GM12878 (cell line): ENCODE data around the gene TNFRSF8. TPM values are rescaled to one million over a fixed set of nuclear protein-coding genes. Genes with fewer than 3 reads are reported as not detected.
A peak's percentile ranks its signal among the peaks of the same experiment; 100 is the strongest.

ENCODE experiments used
- CHD2 ChIP-seq: IDR thresholded peaks from 2 replicates; pipeline ENCODE4 v1.6.1; 2011; ENCODE audit warnings: low read depth, low read length, improper control_type of control experiment, borderline replicate concordance
- JUNB ChIP-seq: IDR thresholded peaks from 2 replicates; pipeline ENCODE4 v1.6.1; 2016; ENCODE audit warnings: antibody characterized with exemption, mild to moderate bottlenecking
- KAT2A ChIP-seq: conservative IDR thresholded peaks from 2 replicates; pipeline ENCODE4 v1.6.1; 2011; ENCODE audit warnings: low read depth, low read length; ENCODE audit not compliant: control insufficient read depth
- KLF5 ChIP-seq: fragments of 450-650 bp; IDR thresholded peaks from 2 replicates; pipeline ENCODE4 v1.6.1; 2014; ENCODE audit warnings: mild to moderate bottlenecking; ENCODE audit not compliant: partially characterized antibody
- MEF2B ChIP-seq: fragments of 450-650 bp; IDR thresholded peaks from 2 replicates; pipeline ENCODE4 v1.6.1; 2018; ENCODE audit warnings: mild to moderate bottlenecking, moderate library complexity; ENCODE audit not compliant: partially characterized antibody, poor library complexity, severe bottlenecking
- MYC ChIP-seq: IDR thresholded peaks from 2 replicates; pipeline ENCODE4 v1.6.1; 2011; ENCODE audit warnings: mild to moderate bottlenecking, low read length, moderate library complexity, inconsistent platforms; ENCODE audit not compliant: insufficient read depth, insufficient replicate concordance, insufficient read length, severe bottlenecking
- NFXL1 ChIP-seq: fragments of 450-650 bp; IDR thresholded peaks from 2 replicates; pipeline ENCODE4 v1.6.1; 2017; ENCODE audit warnings: antibody characterized with exemption, mild to moderate bottlenecking, borderline replicate concordance
- NFYA ChIP-seq: IDR thresholded peaks from 2 replicates; pipeline ENCODE4 v1.6.1; 2011; ENCODE audit warnings: low read depth, mild to moderate bottlenecking, low read length, improper control_type of control experiment, borderline replicate concordance
- POU2F2 ChIP-seq: IDR thresholded peaks from 3 replicates; pipeline ENCODE4 v1.6.1; 2011; ENCODE audit warnings: low read depth, mild to moderate bottlenecking, low read length, borderline replicate concordance
- SIX5 ChIP-seq: IDR thresholded peaks from 2 replicates; pipeline ENCODE4 v1.6.1; 2011; ENCODE audit warnings: mild to moderate bottlenecking, low read depth, low read length, moderate library complexity; ENCODE audit not compliant: severe bottlenecking
- SMAD5 ChIP-seq: IDR thresholded peaks from 2 replicates; pipeline ENCODE4 v1.6.1; 2016; ENCODE audit warnings: antibody characterized with exemption, low read depth
- SRF ChIP-seq, 2 experiments: IDR thresholded peaks; 2 replicates each; pipeline ENCODE4 v1.6.1; 2011; ENCODE audit warnings: low read depth in 2 of 2, low read length in 2 of 2, mild to moderate bottlenecking in 1 of 2, moderate library complexity in 1 of 2
- TBL1XR1 ChIP-seq: IDR thresholded peaks from 2 replicates; pipeline ENCODE4 v1.6.1; 2012; ENCODE audit warnings: low read depth, low read length, improper control_type of control experiment
- TCF3 ChIP-seq: IDR thresholded peaks from 2 replicates; pipeline ENCODE4 v1.6.1; 2012; ENCODE audit warnings: low read depth, mild to moderate bottlenecking, low read length, borderline replicate concordance; ENCODE audit not compliant: insufficient read depth
- TCF7 ChIP-seq: IDR thresholded peaks from 2 replicates; pipeline ENCODE4 v1.6.1; 2014; ENCODE audit warnings: antibody characterized with exemption, borderline replicate concordance
- WRNIP1 ChIP-seq: IDR thresholded peaks from 2 replicates; pipeline ENCODE4 v1.6.1; 2011; ENCODE audit warnings: low read depth, low read length, improper control_type of control experiment, borderline replicate concordance
- ZNF622 ChIP-seq: fragments of 450-650 bp; IDR thresholded peaks from 2 replicates; pipeline ENCODE4 v1.6.1; 2017; ENCODE audit warnings: mild to moderate bottlenecking, inconsistent platforms
- polyA plus RNA-seq, 11 experiments: library from polyadenylated mRNA; depleted of rRNA in 4 of 11; unstranded in 6 of 11; stranded (reverse) in 5 of 11; fragments of >200 nt; fragmentation: Nextera tagmentation in 4 of 11; fragmentation: Illumina TruSeq in 1 of 11; extraction: Ambion mirVana in 4 of 11; extraction: Trizol in 1 of 11; gene quantifications; 1 replicate in 1 of 11; 2 replicates in 10 of 11; pipeline versions ENCODE4 v1.2.1 to v1.2.3, GENCODE V29; 2011 to 2016; ENCODE audit warnings: inconsistent platforms in 2 of 11, missing spikeins in 2 of 11, low read depth in 1 of 11
- total RNA-seq, 4 experiments: library from RNA; depleted of rRNA in 3 of 4; stranded (reverse); fragments of >200 nt in 3 of 4; fragmentation: Illumina TruSeq in 1 of 4; extraction: Trizol in 1 of 4; gene quantifications; 2 replicates each; pipeline versions ENCODE4 v1.2.1 to v1.2.3, GENCODE V29; 2013 to 2021
- TF ChIP-seq, protein P1 (sequence below): fragments of 450-650 bp; IDR thresholded peaks from 2 replicates; pipeline ENCODE4 v1.6.1; 2017; ENCODE audit warnings: mild to moderate bottlenecking, moderate library complexity
- TF ChIP-seq, protein P2 (sequence below): IDR thresholded peaks from 2 replicates; pipeline ENCODE4 v1.6.1; 2012; ENCODE audit warnings: low read length, inconsistent platforms
- TF ChIP-seq, protein P3 (sequence below): fragments of 450-650 bp; IDR thresholded peaks from 2 replicates; pipeline ENCODE4 v1.6.1; 2016; ENCODE audit warnings: mild to moderate bottlenecking

The TNFRSF8 gene
- total and polyA plus RNA-seq, 10 of the 15 experiments (the other 5 are each of a cell fraction or from before 2014, with no cell fraction given), result 9.8 to 114 (median 58.8) TPM

DNA sequence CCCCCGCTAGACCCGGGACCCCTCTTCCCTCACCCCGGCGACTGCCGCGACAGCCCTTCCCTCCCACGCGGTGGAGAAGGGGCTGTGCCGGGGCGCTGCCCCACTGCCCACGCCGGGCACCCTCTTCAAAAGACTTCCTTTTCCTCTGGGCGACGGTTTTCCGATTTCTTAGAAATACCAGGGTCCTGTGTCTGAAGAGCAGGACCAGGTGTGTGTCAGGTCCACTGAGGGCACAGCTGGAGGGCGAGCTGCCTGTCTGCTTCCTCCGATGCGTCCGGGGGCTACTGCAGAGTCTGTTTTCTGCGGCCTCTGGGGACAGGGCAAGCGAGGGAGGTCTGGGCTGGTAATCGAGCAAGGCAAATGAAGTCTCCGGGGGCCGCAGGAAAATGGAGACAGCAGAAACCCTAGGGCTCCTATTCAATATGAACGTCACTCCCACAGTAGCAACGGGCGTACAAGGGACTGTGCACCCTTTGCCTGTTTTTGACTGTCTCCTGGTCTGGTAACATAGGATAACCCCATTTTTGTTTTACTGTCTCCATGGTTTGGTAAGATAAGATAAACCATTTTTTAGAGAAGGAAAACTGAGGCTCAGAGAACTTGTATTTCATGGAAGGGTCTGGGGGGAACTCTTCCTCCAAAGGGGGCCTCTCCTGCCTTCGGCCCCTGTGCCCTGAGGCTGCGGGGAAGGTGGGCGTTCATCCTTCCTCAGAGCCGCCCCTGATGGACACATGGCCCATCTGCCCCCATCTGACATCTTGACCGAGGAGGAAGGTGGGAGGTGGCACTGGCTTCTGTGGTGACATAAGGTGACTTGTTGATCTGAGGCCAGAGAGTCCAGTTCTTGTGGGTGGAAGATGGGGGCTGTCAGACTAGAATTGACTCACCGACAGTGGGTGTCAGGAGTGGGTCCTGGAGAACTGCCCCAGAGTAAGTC lies 104.7 kb downstream of the TNFRSF8 start (continued):
- TF ChIP-seq, protein P1, sequence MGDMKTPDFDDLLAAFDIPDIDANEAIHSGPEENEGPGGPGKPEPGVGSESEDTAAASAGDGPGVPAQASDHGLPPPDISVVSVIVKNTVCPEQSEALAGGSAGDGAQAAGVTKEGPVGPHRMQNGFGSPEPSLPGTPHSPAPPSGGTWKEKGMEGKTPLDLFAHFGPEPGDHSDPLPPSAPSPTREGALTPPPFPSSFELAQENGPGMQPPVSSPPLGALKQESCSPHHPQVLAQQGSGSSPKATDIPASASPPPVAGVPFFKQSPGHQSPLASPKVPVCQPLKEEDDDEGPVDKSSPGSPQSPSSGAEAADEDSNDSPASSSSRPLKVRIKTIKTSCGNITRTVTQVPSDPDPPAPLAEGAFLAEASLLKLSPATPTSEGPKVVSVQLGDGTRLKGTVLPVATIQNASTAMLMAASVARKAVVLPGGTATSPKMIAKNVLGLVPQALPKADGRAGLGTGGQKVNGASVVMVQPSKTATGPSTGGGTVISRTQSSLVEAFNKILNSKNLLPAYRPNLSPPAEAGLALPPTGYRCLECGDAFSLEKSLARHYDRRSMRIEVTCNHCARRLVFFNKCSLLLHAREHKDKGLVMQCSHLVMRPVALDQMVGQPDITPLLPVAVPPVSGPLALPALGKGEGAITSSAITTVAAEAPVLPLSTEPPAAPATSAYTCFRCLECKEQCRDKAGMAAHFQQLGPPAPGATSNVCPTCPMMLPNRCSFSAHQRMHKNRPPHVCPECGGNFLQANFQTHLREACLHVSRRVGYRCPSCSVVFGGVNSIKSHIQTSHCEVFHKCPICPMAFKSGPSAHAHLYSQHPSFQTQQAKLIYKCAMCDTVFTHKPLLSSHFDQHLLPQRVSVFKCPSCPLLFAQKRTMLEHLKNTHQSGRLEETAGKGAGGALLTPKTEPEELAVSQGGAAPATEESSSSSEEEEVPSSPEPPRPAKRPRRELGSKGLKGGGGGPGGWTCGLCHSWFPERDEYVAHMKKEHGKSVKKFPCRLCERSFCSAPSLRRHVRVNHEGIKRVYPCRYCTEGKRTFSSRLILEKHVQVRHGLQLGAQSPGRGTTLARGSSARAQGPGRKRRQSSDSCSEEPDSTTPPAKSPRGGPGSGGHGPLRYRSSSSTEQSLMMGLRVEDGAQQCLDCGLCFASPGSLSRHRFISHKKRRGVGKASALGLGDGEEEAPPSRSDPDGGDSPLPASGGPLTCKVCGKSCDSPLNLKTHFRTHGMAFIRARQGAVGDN, result no peak
- no peak for TF ChIP-seq MYC
- TF ChIP-seq TCF7, result no peak
- TF ChIP-seq, protein P2, sequence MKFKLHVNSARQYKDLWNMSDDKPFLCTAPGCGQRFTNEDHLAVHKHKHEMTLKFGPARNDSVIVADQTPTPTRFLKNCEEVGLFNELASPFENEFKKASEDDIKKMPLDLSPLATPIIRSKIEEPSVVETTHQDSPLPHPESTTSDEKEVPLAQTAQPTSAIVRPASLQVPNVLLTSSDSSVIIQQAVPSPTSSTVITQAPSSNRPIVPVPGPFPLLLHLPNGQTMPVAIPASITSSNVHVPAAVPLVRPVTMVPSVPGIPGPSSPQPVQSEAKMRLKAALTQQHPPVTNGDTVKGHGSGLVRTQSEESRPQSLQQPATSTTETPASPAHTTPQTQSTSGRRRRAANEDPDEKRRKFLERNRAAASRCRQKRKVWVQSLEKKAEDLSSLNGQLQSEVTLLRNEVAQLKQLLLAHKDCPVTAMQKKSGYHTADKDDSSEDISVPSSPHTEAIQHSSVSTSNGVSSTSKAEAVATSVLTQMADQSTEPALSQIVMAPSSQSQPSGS, result no peak
- TF ChIP-seq TBL1XR1, result no peak
- TF ChIP-seq SIX5, result no peak
- no peak for TF ChIP-seq TCF3
- no peak for TF ChIP-seq NFXL1
- no peak for TF ChIP-seq SRF (IDR thresholded peaks at IDR 0.05; ENCODE audit: low read depth in 2 of 2, low read length in 2 of 2)
- TF ChIP-seq SMAD5, result no peak
- TF ChIP-seq JUNB, result no peak; the same call in 1 of the 2 replicates
- peak; percentile 43 for TF ChIP-seq MEF2B
- no peak for TF ChIP-seq NFYA
- TF ChIP-seq, protein P3, sequence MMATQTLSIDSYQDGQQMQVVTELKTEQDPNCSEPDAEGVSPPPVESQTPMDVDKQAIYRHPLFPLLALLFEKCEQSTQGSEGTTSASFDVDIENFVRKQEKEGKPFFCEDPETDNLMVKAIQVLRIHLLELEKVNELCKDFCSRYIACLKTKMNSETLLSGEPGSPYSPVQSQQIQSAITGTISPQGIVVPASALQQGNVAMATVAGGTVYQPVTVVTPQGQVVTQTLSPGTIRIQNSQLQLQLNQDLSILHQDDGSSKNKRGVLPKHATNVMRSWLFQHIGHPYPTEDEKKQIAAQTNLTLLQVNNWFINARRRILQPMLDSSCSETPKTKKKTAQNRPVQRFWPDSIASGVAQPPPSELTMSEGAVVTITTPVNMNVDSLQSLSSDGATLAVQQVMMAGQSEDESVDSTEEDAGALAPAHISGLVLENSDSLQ, result peak; percentile 51; the same call in 1 of the 2 replicates
- no peak for TF ChIP-seq WRNIP1
- TF ChIP-seq KLF5, result no peak
- no peak for TF ChIP-seq CHD2
- no peak for TF ChIP-seq ZNF622
- no peak for TF ChIP-seq POU2F2
- no peak for TF ChIP-seq KAT2A
